ENCODE results near the gene PIGH. TPM values are rescaled to one million over a fixed set of nuclear protein-coding genes. Genes with fewer than 3 reads are reported as not detected.
"Not testable (repeated sequence)": the region's sequence is repeated elsewhere in the genome, so short reads cannot be mapped to it uniquely, and the experiment has no call there.

PIGH gene
- total RNA-seq, 4 donors from 2014 or later, result 20.5 to 31.9 (median 27.7) TPM

GRCh38 chr14:67595392-67595791 is 4.7 kb downstream of the PIGH start:
- WGBS, 2 donors (ENCODE audit: low coverage in 1 of 2), result 78 to 86% methylated on average over 2 of the region's 2 CpGs
- no peak overlapping the region for H3K27ac ChIP-seq
- peaks cover 0 to 47% of the 10 kb centered on the region in 2 donors for H3K36me3 ChIP-seq
- no peaks in the 10 kb centered on the region for H3K9me3 ChIP-seq
- TF ChIP-seq POLR2A (IDR thresholded peaks at IDR 0.05), result no peak
- TF ChIP-seq EP300 (IDR thresholded peaks at IDR 0.05), result no peak
- no peak for TF ChIP-seq CTCF (IDR thresholded peaks at IDR 0.05)
- no peak for TF ChIP-seq POLR2AphosphoS5 (IDR thresholded peaks at IDR 0.05)
- H3K4me3 ChIP-seq, result no peak overlapping the region
- H3K27me3 ChIP-seq, result no peaks in the 10 kb centered on the region
- peaks cover 0 to 16% (median 8%) of the 10 kb centered on the region in 3 donors for H3K4me1 ChIP-seq
- no peak for ATAC-seq

- peaks cover 0 to 65% of the 10 kb centered on the region in 2 donors for H3K36me3 ChIP-seq
- H3K27me3 ChIP-seq, H3K27ac ChIP-seq, H3K9me3 ChIP-seq, H3K4me1 ChIP-seq, H3K4me3 ChIP-seq, ATAC-seq: not testable (repeated sequence)
- WGBS, 2 donors (ENCODE audit: low coverage in 1 of 2), result 0 to 44% methylated on average over 1 of the region's 1 CpG
Measured at GRCh38 chr14:67593650-67594049, 6.4 kb downstream of the PIGH start.

- peaks cover 0 to 94% of the 10 kb centered on the region in 2 donors for H3K36me3 ChIP-seq
- H3K4me1 ChIP-seq, result no peaks in the 10 kb centered on the region
- WGBS, 2 donors (ENCODE audit: low coverage in 1 of 2), result 38 to 83% methylated on average over 2 of the region's 2 CpGs
- no peak overlapping the region for H3K4me3 ChIP-seq
- TF ChIP-seq EP300 (IDR thresholded peaks at IDR 0.05) (no peak), POLR2AphosphoS5 (IDR thresholded peaks at IDR 0.05) (no peak), CTCF (IDR thresholded peaks at IDR 0.05) (no peak), POLR2A (IDR thresholded peaks at IDR 0.05) (no peak)
- H3K27ac ChIP-seq, result no peak overlapping the region
- ATAC-seq, result no peak
- no peaks in the 10 kb centered on the region for H3K9me3 ChIP-seq
- no peaks in the 10 kb centered on the region for H3K27me3 ChIP-seq
Measured at GRCh38 chr14:67589204-67589770, 10.8 kb downstream of the PIGH start.

- no peak for TF ChIP-seq POLR2A (IDR thresholded peaks at IDR 0.05)
- no peak for TF ChIP-seq CTCF (IDR thresholded peaks at IDR 0.05)
- no peak for TF ChIP-seq POLR2AphosphoS5 (IDR thresholded peaks at IDR 0.05)
- Histone ChIP-seq H3K9me3 (no peaks in the 10 kb centered on the region), H3K27me3 (no peaks in the 10 kb centered on the region), H3K27ac (no peak overlapping the region), H3K4me1 (no peaks in the 10 kb centered on the region), H3K36me3 (peaks cover 0 to 85% of the 10 kb centered on the region in 2 donors), H3K4me3 (no peak overlapping the region)
- 73 to 81% methylated on average over 4 of the region's 4 CpGs for WGBS, 2 donors (ENCODE audit: low coverage in 1 of 2)
- ATAC-seq, result peak; percentile 28
Measured at GRCh38 chr14:67586369-67586768, 13.7 kb downstream of the PIGH start.

- Histone ChIP-seq H3K27ac (no peak overlapping the region), H3K4me1 (no peaks in the 10 kb centered on the region), H3K9me3 (no peaks in the 10 kb centered on the region), H3K36me3 (peaks cover 0 to 85% of the 10 kb centered on the region in 2 donors), H3K4me3 (no peak overlapping the region), H3K27me3 (no peaks in the 10 kb centered on the region)
- TF ChIP-seq POLR2AphosphoS5 (IDR thresholded peaks at IDR 0.05) (no peak), POLR2A (IDR thresholded peaks at IDR 0.05) (no peak), CTCF (IDR thresholded peaks at IDR 0.05) (no peak), EP300 (IDR thresholded peaks at IDR 0.05) (no peak)
- 100% methylated on average over 1 to 3 of the region's 3 CpGs for WGBS, 2 donors (ENCODE audit: low coverage in 1 of 2)
- ATAC-seq, result no peak
Measured at GRCh38 chr14:67584978-67585377, 15.1 kb downstream of the PIGH start.
